Epithelial cell of esophagus (primary cell): Measurements from ENCODE around the gene PKNOX2.

Experiments used
- DNase-seq: peaks from one replicate; pipeline ENCODE4 v3.0.0; 2010; ENCODE audit warnings: low read depth
- H3K4me3 ChIP-seq: 2 replicates; pipeline ENCODE4 v1.5.1; 2011; ENCODE audit warnings: mild to moderate bottlenecking, low read length, control low read depth
- TF ChIP-seq, protein P1 (sequence below): IDR thresholded peaks from 2 replicates; pipeline ENCODE4 v1.5.1; 2011; ENCODE audit warnings: low read depth, mild to moderate bottlenecking, low read length, control low read depth, inconsistent platforms; ENCODE audit not compliant: insufficient read depth; ENCODE audit errors: missing control alignments

PKNOX2 gene

DNA sequence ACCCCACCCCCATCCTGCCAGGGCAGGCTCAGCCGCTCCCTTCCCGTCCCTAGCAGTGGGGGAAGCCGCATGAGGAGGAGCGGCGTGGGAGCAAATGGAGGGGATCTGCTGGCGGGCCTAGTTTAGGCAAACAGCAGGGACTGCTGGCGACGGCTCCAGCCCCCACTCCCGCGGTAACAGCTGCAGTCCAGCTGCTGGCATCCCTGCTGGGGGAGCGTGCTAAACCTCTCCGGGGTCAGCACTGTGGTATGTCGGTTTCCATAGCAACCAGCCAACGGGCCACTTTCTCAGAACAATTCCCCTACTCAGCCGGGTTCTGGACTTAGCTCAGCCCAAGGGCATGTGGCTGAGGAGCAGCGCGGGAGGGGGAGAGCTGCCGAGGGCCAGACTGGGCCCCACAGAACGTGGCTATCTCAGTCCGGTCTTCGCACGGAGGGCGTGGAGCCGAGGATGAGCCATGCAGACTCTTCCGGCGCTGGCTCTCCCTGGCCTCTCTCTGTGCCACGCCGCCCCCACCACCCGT lies 98.8 kb downstream of the PKNOX2 start:
- TF ChIP-seq, protein P1, sequence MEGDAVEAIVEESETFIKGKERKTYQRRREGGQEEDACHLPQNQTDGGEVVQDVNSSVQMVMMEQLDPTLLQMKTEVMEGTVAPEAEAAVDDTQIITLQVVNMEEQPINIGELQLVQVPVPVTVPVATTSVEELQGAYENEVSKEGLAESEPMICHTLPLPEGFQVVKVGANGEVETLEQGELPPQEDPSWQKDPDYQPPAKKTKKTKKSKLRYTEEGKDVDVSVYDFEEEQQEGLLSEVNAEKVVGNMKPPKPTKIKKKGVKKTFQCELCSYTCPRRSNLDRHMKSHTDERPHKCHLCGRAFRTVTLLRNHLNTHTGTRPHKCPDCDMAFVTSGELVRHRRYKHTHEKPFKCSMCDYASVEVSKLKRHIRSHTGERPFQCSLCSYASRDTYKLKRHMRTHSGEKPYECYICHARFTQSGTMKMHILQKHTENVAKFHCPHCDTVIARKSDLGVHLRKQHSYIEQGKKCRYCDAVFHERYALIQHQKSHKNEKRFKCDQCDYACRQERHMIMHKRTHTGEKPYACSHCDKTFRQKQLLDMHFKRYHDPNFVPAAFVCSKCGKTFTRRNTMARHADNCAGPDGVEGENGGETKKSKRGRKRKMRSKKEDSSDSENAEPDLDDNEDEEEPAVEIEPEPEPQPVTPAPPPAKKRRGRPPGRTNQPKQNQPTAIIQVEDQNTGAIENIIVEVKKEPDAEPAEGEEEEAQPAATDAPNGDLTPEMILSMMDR = no peak
- no peak for DNase-seq
- H3K4me3 ChIP-seq = no peak overlapping the region

DNA sequence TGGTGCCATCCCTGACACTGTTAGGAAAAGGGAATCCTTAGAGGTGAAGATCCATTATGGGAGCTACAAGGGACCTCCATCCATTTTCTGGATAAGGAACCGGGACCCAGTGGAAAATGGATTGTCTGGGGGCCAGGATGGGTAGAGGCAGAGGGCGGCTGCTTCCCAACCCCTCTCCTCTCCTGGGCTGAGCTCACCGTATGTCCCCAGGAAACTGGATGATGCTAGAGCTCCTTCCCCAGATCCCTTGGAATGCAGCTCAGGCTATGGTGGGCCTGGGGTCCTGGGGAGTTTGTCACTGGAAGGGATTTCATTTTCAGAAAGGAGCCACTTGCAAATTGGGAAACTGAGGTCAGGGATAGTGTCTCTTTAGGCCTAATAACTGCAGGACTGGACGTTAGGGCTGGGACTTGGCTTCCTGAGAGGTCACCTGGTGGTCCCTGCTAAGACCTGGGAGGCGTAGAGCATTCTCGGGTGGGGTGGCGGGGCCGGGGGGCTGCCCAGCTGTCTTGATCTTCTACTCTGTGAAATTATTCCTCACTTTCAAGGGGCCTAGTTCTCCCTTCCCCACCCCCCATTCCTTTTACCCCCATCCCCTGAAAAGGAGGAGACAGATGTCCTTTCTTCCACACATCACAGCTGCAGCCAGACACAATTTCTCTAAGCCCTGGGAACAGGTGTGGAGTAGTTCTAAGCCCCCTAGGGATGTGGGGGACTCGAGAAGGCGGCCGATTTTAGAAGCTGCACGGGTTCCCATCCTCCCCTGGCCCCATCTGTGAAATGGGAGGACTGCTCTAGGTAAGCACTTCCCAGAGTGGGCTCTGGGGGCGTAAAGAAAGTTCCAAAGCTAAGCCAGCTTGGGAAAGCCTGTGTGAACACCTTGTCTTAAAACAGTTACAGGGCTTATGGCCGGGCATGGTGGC lies 99.8 kb downstream of the PKNOX2 start:
- TF ChIP-seq, protein P1 = no peak
- H3K4me3 ChIP-seq = no peak overlapping the region
- no peak for DNase-seq

DNA sequence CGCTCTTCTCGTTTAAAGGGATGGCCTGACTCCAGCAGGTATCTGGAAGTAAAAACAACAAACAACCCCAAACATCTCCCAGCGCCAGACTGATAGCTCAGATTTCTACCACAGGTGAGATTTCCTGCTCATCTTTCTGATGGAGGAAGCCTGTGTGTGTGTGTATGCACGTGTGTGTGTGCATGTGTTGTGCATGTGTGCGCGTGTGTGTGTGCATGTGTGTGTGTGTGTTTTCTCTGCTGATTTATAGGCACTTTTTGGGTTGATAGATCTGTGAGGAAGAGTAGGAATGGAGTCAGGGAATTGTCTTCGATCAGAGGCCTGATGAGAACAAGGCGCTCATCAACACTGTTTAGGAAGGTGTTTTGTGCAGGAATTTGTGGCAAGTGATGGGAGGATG lies 103.0 kb downstream of the PKNOX2 start:
- DNase-seq = no peak

DNA sequence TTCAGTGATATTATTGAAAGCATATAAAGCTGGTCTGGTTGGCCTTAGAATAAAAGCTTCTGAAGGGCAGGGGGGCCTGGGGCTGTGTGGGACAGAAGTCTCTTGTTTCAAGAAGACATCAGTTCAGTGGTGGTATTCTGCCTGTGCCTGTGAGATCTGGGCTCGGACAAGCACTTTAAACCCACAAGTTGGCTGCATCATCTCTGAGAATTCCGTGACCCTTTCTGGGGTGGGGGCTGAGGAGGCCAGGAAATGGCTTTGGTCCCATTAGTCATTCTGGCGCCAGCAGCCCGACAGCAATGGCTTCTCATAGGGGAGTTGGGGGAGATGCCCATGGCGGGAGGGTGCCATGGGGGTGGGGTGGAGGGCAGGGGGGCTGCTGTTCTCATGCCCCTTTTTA lies 104.1 kb downstream of the PKNOX2 start:
- no peak overlapping the region for H3K4me3 ChIP-seq
- no peak for DNase-seq
- TF ChIP-seq, protein P1 = no peak

More for the DNA sequence above, 103.0 kb downstream of the PKNOX2 start:
- H3K4me3 ChIP-seq = no peak overlapping the region
- TF ChIP-seq, protein P1 = no peak

DNA sequence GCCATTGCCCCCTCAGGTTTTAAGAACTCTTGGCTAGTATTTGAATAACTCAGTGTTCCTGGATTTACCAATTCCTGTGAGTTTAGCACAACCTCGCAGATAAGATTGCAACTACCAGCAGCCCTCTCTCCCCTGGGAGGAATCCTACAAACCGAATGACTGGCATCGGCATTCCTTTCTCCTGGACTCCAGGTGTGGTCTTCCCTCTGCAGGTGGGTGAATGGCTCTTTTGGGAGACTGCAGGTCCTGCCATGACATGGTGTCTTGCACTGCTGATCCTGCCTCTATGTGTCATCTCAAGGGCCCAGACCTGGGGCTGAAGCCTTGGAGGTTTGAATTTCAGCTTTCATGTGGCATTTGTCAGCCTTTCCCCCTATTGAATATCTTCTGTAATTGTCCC lies 105.6 kb downstream of the PKNOX2 start:
- TF ChIP-seq, protein P1 = no peak
- DNase-seq = no peak
- no peak overlapping the region for H3K4me3 ChIP-seq

DNA sequence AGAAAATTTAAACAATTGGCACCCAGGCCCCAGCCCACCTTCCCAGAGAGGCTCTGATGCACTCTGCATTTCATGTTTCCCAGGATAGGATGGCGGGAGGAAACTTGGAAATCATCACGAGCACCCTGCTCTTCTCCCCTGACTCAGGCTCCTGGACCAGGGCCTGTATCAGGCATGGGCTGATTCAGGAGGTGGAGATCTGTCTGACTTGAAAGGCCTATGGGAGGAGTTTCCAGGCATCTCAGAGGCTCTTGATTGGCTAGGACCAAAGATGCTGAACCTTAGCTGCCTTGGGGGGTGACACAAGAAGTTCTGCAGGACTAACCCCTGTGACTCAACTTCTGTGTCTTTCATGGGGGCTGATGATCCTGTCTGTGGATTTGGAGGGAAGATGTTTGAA lies 106.2 kb downstream of the PKNOX2 start:
- no peak overlapping the region for H3K4me3 ChIP-seq
- no peak for DNase-seq
- TF ChIP-seq, protein P1 = no peak

DNA sequence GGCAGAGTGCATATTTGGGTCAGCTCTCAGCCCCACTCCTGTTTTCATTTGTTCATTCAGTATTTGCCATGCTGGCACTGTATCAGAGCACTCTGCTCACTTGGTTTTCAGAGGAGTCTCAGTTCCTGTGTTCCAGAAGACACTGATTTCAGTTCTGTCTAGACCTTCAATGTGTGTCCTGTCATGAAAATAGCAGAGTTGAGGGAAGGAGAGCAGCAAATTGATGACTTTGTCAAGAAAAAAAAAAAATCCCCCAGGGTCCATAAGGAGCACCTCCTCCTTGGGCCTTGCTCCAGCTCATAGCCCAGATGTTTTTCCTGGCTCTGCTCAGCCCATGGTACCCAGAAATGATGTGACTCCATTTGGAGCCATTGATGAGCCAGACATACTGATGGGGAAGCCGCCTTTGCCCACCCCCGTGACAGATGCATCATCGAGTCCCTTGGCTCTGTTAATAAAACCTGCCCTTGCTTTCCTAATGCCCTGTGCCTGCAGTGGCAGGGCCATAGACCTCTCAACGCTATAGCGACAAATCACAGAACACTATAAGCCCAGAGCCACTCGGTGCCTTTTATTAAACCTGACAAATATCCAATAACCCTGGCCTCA lies 107.0 kb downstream of the PKNOX2 start:
- H3K4me3 ChIP-seq = no peak overlapping the region

More for the DNA sequence above, 107.0 kb downstream of the PKNOX2 start:
- no peak for DNase-seq
- TF ChIP-seq, protein P1 = no peak
